K562 (cell line): ENCODE data around the gene GTF3C6. TPM values are rescaled to one million over a fixed set of nuclear protein-coding genes. Genes with fewer than 3 reads are reported as not detected.

Experiments
- ADNP ChIP-seq: fragments of 200-800 bp; sonication (Bioruptor generic); IDR thresholded peaks from 2 replicates; pipeline ENCODE4 v1.6.1; 2016; ENCODE audit warnings: missing genetic modification characterization, missing compliant biosample characterization
- ATF2 ChIP-seq: sonication (generic); formaldehyde crosslinking; IDR thresholded peaks from 2 replicates; pipeline ENCODE4 v1.8.1; 2022; ENCODE audit warnings: missing genetic modification reagents
- CBX3 ChIP-seq, 2 experiments: IDR thresholded peaks; 1 replicate in 1 of 2; 2 replicates in 1 of 2; pipeline ENCODE4 v1.6.1; 2012; ENCODE audit warnings: inconsistent platforms in 2 of 2, low read length in 2 of 2, borderline replicate concordance in 1 of 2, control low read depth in 1 of 2
- CCAR2 ChIP-seq: fragments of 200-400 bp; formaldehyde crosslinking; IDR thresholded peaks from 2 replicates; pipeline ENCODE4 v1.6.1; 2017; ENCODE audit warnings: mild to moderate bottlenecking, low read depth, low read length
- CHCHD3 ChIP-seq: fragments of 250-450 bp; sonication (Bioruptor Pico); IDR thresholded peaks from 2 replicates; pipeline ENCODE4 v2.1.2; 2022; ENCODE audit warnings: mild to moderate bottlenecking
- E2F3 ChIP-seq: fragments of 250-450 bp; sonication (Bioruptor Pico); IDR thresholded peaks from 2 replicates; pipeline ENCODE4 v1.4.0; 2020; ENCODE audit warnings: mild to moderate bottlenecking
- ETV6 ChIP-seq, 3 experiments: fragments of 150-350 bp in 1 of 3; sonication (generic) in 1 of 3; formaldehyde crosslinking in 1 of 3; IDR thresholded peaks; 2 replicates each; pipeline versions ENCODE4 v1.6.1 to v1.8.0; 2014 to 2022; ENCODE audit warnings: borderline replicate concordance in 2 of 3, low read depth in 2 of 3, antibody characterized with exemption in 1 of 3, low read length in 1 of 3, mild to moderate bottlenecking in 1 of 3, missing genetic modification reagents in 1 of 3
- FOXA1 ChIP-seq: fragments of 450-650 bp; IDR thresholded peaks from 2 replicates; pipeline ENCODE4 v1.6.1; 2016; ENCODE audit warnings: mild to moderate bottlenecking, borderline replicate concordance
- HIVEP1 ChIP-seq: fragments of 250-450 bp; sonication (Bioruptor Pico); IDR thresholded peaks from 2 replicates; pipeline ENCODE4 v1.4.0; 2020; ENCODE audit warnings: mild to moderate bottlenecking
- HSF4 ChIP-seq: fragments of 250-450 bp; sonication (Bioruptor Pico); IDR thresholded peaks from 2 replicates; pipeline ENCODE4 v2.1.2; 2022; ENCODE audit warnings: mild to moderate bottlenecking, moderate library complexity, borderline replicate concordance
- SNIP1 ChIP-seq: fragments of 450-650 bp; IDR thresholded peaks from 2 replicates; pipeline ENCODE4 v1.7.1; 2017; ENCODE audit warnings: low read depth, mild to moderate bottlenecking
- SRF ChIP-seq, 2 experiments: fragments of 250-450, 450-650 bp in 1 of 2; sonication (Bioruptor Pico) in 1 of 2; sonication (generic) in 1 of 2; formaldehyde crosslinking; IDR thresholded peaks; 2 replicates each; pipeline versions ENCODE4 v1.5.0 to v1.5.1; 2020 to 2022; ENCODE audit warnings: mild to moderate bottlenecking in 1 of 2, missing genetic modification reagents in 1 of 2
- ZKSCAN8 ChIP-seq: fragments of 200-800 bp; sonication (Bioruptor generic); IDR thresholded peaks from 2 replicates; pipeline ENCODE4 v1.6.1; 2016; ENCODE audit warnings: missing genetic modification characterization, missing compliant biosample characterization
- ZNF146 ChIP-seq: IDR thresholded peaks from one replicate; pipeline ENCODE4 v1.6.1; 2018; ENCODE audit warnings: missing compliant biosample characterization; ENCODE audit not compliant: unreplicated experiment
- ZNF316 ChIP-seq: fragments of 450-650 bp; IDR thresholded peaks from 2 replicates; pipeline ENCODE4 v1.6.1; 2016
- ZNF347 ChIP-seq: fragments of 450-650 bp; formaldehyde crosslinking; IDR thresholded peaks from 2 replicates; pipeline ENCODE4 v1.4.0; 2020; ENCODE audit warnings: low read depth, mild to moderate bottlenecking, moderate library complexity
- ZNF395 ChIP-seq: fragments of 200-800 bp; sonication (Bioruptor generic); IDR thresholded peaks from 2 replicates; pipeline ENCODE4 v1.6.1; 2017; ENCODE audit warnings: missing genetic modification characterization, missing compliant biosample characterization
- ZNF507 ChIP-seq: conservative IDR thresholded peaks from 2 replicates; pipeline ENCODE4 v1.6.1; 2017; ENCODE audit warnings: missing genetic modification characterization, missing compliant biosample characterization
- ZNF830 ChIP-seq: fragments of 250-450 bp; sonication (Bioruptor Pico); IDR thresholded peaks from 2 replicates; pipeline ENCODE4 v1.5.0; 2021; ENCODE audit warnings: mild to moderate bottlenecking
- polyA plus RNA-seq, 8 experiments: library from polyadenylated mRNA; depleted of rRNA in 4 of 8; stranded (reverse) in 5 of 8; unstranded in 3 of 8; fragments of >200 nt; fragmentation: Nextera tagmentation in 2 of 8; fragmentation: Illumina TruSeq in 1 of 8; extraction: Ambion mirVana in 2 of 8; extraction: Trizol in 1 of 8; gene quantifications; 2 replicates each; pipeline versions ENCODE4 v1.2.1 to v1.2.3, GENCODE V29; 2011 to 2014; ENCODE audit warnings: inconsistent platforms in 1 of 8, missing spikeins in 1 of 8
- total RNA-seq, 7 experiments: library from RNA; depleted of rRNA in 6 of 7; stranded (reverse); fragments of >200 nt in 6 of 7; fragmentation: Illumina TruSeq in 2 of 7; extraction: Trizol in 2 of 7; gene quantifications; 2 replicates each; pipeline versions ENCODE4 v1.2.1 to v1.2.3, GENCODE V29; 2011 to 2021; ENCODE audit warnings: low replicate concordance in 1 of 7
- TF ChIP-seq, protein P1 (sequence below): fragments of 450-650 bp; formaldehyde crosslinking; IDR thresholded peaks from 2 replicates; pipeline ENCODE4 v1.4.0; 2020; ENCODE audit warnings: mild to moderate bottlenecking, moderate library complexity
- TF ChIP-seq, protein P2 (sequence below): fragments of 250-450 bp; sonication (Bioruptor Pico); IDR thresholded peaks from 2 replicates; pipeline ENCODE4 v1.4.0; 2020; ENCODE audit warnings: mild to moderate bottlenecking, moderate library complexity

Gene GTF3C6
- total and polyA plus RNA-seq, 9 of the 15 experiments (the other 6 are each of a cell fraction or from before 2014, with no cell fraction given), result 37.6 to 140 (median 111) TPM

- TF ChIP-seq, protein P1, sequence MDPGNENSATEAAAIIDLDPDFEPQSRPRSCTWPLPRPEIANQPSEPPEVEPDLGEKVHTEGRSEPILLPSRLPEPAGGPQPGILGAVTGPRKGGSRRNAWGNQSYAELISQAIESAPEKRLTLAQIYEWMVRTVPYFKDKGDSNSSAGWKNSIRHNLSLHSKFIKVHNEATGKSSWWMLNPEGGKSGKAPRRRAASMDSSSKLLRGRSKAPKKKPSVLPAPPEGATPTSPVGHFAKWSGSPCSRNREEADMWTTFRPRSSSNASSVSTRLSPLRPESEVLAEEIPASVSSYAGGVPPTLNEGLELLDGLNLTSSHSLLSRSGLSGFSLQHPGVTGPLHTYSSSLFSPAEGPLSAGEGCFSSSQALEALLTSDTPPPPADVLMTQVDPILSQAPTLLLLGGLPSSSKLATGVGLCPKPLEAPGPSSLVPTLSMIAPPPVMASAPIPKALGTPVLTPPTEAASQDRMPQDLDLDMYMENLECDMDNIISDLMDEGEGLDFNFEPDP (CRISPR knock-in tag), result peak; percentile 91
- TF ChIP-seq ZNF507 (tag) (peak; percentile 68), CBX3 (IDR thresholded peaks at IDR 0.05; ENCODE audit: borderline replicate concordance in 1 of 2, low read length in 2 of 2) (no peak), FOXA1 (no peak), ATF2 (no peak), SNIP1 (no peak), HSF4 (CRISPR knock-in tag) (peak; percentile 87; the same call in 1 of the 2 replicates), E2F3 (peak; percentile 92), SRF (CRISPR knock-in tag; IDR thresholded peaks at IDR 0.05) (peak; percentile 67 to 97), ZNF395 (CRISPR knock-in tag) (peak; percentile 99), ZNF146 (CRISPR knock-in tag) (no peak), ZNF830 (peak; percentile 88), ADNP (tag) (no peak), ZNF347 (CRISPR knock-in tag) (peak; percentile 89), ETV6 (IDR thresholded peaks at IDR 0.05; ENCODE audit: borderline replicate concordance in 1 of 2, low read depth in 2 of 2, low read length in 1 of 2) (no peak), ETV6 (CRISPR knock-in tag; IDR thresholded peaks at IDR 0.05; ENCODE audit: borderline replicate concordance) (no peak), HIVEP1 (CRISPR knock-in tag) (peak; percentile 96), ZNF316 (no peak), CHCHD3 (CRISPR knock-in tag) (no peak), ZKSCAN8 (CRISPR knock-in tag) (peak; percentile 95), CCAR2 (no peak)
- TF ChIP-seq, protein P2, sequence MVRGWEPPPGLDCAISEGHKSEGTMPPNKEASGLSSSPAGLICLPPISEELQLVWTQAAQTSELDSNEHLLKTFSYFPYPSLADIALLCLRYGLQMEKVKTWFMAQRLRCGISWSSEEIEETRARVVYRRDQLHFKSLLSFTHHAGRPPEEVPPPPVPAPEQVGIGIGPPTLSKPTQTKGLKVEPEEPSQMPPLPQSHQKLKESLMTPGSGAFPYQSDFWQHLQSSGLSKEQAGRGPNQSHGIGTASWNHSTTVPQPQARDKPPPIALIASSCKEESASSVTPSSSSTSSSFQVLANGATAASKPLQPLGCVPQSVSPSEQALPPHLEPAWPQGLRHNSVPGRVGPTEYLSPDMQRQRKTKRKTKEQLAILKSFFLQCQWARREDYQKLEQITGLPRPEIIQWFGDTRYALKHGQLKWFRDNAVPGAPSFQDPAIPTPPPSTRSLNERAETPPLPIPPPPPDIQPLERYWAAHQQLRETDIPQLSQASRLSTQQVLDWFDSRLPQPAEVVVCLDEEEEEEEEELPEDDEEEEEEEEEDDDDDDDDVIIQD (CRISPR knock-in tag), result peak; percentile 90
Measured at GRCh38 chr6:110953633-110954303, 4.7 kb upstream of the GTF3C6 start (continued).
